MG63 (cell line): ENCODE data around the gene SAMMSON. TPM values are rescaled to one million over a fixed set of nuclear protein-coding genes. Genes with fewer than 3 reads are reported as not detected.

Experiments used
- DNase-seq: peaks from one replicate; pipeline ENCODE4 v3.0.0-alpha.2; 2020
- H3K27me3 ChIP-seq: fragments of 250-450 bp; sonication (Bioruptor Pico); 2 replicates; pipeline ENCODE4 v1.5.1; 2020; ENCODE audit warnings: mild to moderate bottlenecking, moderate library complexity
- H3K36me3 ChIP-seq: fragments of 250-450 bp; sonication (Bioruptor Pico); 2 replicates; pipeline ENCODE4 v1.5.1; 2020; ENCODE audit warnings: mild to moderate bottlenecking, moderate library complexity
- H3K4me3 ChIP-seq: fragments of 250-450 bp; sonication (Bioruptor Pico); 2 replicates; pipeline ENCODE4 v1.5.1; 2020; ENCODE audit warnings: mild to moderate bottlenecking, moderate library complexity
- H3K9me3 ChIP-seq: fragments of 250-450 bp; sonication (Bioruptor Pico); 2 replicates; pipeline ENCODE4 v1.5.1; 2020; ENCODE audit warnings: mild to moderate bottlenecking, moderate library complexity
- total RNA-seq: library from RNA; depleted of rRNA; stranded (reverse); fragments of >200 nt; shearing (Covaris generic); gene quantifications from 2 replicates; pipeline ENCODE4 v1.2.3, GENCODE V29; 2014; ENCODE audit warnings: low replicate concordance

The SAMMSON gene
- total RNA-seq, 1 experiment from 2014 or later, result not detected

DNA sequence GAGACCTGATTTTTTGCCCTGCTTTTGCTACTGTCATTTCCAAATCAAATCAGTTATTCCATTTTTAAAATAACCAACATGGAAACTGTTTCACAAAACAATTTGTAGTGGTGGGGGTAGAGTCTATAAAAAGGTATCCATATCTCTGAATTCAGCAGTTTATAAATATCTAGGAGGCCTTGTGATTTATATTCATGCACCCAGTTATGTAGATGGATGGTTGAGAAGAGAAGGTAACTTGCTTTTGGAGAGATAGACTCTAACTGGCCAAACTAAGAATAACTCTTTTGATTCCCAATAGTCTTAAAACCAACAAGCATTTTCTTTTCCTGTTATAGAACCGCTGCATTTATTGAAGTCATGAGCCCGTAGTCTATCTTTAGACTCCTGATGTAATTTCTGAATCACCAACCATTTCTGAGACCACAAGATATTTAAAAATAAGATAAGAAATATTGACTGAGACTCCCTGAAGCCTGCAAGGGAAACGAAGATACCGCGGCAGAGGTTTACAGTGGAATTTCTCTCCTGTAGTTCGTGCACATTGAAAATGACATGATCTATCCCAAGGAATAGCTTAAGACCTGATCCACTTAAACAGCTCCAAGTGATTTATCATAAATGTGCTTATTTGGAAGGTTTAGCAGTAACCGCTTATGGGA is 68.5 kb downstream of the SAMMSON start:
- Histone ChIP-seq H3K4me3 (no peak overlapping the region), H3K9me3 (no peaks in the 10 kb centered on the region), H3K36me3 (no peaks in the 10 kb centered on the region), H3K27me3 (no peaks in the 10 kb centered on the region)
- no peak for DNase-seq

- no peak overlapping the region for H3K4me3 ChIP-seq
- no peaks in the 10 kb centered on the region for H3K27me3 ChIP-seq
- H3K9me3 ChIP-seq, result no peaks in the 10 kb centered on the region
- no peak for DNase-seq
- H3K36me3 ChIP-seq, result no peaks in the 10 kb centered on the region
These were observed 70.0 kb downstream of the SAMMSON start for GRCh38 chr3:70069557-70069956.

GRCh38 chr3:70071138-70071537 is 71.6 kb downstream of the SAMMSON start:
- Histone ChIP-seq H3K27me3 (no peaks in the 10 kb centered on the region), H3K9me3 (no peaks in the 10 kb centered on the region), H3K4me3 (no peak overlapping the region), H3K36me3 (no peaks in the 10 kb centered on the region)
- no peak for DNase-seq

DNA sequence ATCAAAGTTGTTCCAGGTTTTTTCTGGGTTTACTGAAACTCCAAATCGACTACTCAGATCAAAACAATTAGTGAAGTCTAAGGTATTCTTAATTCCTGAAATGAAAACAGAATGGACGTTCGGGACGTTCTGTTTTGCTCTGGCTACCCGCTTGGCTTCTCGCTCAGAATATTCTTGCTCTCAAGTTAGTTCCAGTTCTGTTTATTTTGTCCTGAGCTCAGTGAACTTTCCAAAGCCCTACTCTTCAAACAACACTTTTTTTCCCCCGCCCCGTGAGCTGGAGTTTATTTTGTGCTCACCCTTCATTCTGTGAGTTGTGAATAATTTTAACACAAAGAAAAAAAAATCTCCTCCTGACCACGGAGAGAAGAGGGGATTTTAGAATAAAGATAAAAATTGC is 72.6 kb downstream of the SAMMSON start:
- no peaks in the 10 kb centered on the region for H3K9me3 ChIP-seq
- no peak overlapping the region for H3K4me3 ChIP-seq
- no peak for DNase-seq
- H3K36me3 ChIP-seq, result no peaks in the 10 kb centered on the region
- H3K27me3 ChIP-seq, result no peaks in the 10 kb centered on the region

GRCh38 chr3:70072754-70073153 is 73.2 kb downstream of the SAMMSON start:
- Histone ChIP-seq H3K9me3 (no peaks in the 10 kb centered on the region), H3K36me3 (no peaks in the 10 kb centered on the region), H3K4me3 (no peak overlapping the region), H3K27me3 (no peaks in the 10 kb centered on the region)
- DNase-seq, result no peak

DNA sequence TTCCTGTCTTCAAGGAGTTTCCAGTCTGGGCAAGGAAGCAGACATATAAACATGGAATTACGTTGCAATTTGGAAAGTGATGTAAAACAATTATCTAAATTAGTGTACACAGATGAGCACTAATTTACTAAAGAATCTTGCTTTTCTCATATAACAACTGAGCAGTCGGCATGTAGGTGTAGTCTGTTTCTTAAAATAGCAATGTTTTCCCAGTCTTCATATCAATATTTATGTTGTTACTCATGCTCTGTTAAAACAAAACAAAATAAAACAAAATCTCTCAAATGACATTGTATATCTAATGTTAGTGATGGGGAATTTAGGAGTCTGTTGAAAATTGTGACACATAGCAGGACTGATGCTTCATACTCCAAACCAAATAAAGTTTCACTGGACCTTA is 75.6 kb downstream of the SAMMSON start:
- no peaks in the 10 kb centered on the region for H3K27me3 ChIP-seq
- DNase-seq, result no peak
- H3K4me3 ChIP-seq, result no peak overlapping the region
- no peaks in the 10 kb centered on the region for H3K36me3 ChIP-seq
- H3K9me3 ChIP-seq, result no peaks in the 10 kb centered on the region

GRCh38 chr3:70076396-70076795 is 76.9 kb downstream of the SAMMSON start:
- H3K4me3 ChIP-seq, result no peak overlapping the region
- no peaks in the 10 kb centered on the region for H3K36me3 ChIP-seq
- no peaks in the 10 kb centered on the region for H3K9me3 ChIP-seq
- no peak for DNase-seq
- H3K27me3 ChIP-seq, result no peaks in the 10 kb centered on the region

DNA sequence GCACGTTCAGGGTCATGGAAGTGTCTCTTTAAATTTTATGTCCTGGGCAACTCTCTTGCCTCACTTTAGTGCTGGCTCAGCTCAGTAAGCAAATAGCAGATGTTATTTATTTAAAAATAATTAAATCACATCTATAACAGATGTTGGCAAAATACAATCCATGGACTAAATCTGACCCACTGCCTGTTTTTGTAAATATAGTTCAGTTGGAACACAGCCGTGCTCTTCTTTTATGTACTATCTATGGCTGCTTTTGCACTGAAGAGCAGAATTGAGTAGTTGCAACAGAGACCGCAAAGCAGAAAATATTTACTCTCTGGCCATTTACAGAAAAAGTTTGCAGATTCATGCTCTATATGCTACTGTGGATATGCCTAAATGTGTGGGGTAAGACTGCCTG is 79.2 kb downstream of the SAMMSON start:
- no peak for DNase-seq
- Histone ChIP-seq H3K36me3 (no peaks in the 10 kb centered on the region), H3K27me3 (no peaks in the 10 kb centered on the region), H3K9me3 (no peaks in the 10 kb centered on the region), H3K4me3 (no peak overlapping the region)

DNA sequence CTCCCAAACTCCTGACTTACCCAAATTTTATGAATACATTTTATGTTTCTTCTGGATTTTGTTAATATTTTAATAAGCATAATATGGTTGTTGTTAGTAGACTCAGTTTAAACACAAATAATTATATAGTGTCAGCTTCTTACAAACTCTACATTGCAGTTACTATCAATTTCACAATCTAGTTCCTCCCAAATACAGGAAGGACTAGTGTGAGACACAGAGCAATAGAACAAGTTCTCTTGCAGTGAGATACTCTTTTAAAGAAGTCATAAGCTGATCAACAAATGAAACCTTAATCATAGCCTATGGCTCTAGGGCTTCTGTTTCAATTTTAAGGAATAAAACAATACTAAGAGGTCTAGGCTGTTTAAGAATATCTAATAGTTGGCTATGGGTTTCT is 86.1 kb downstream of the SAMMSON start:
- DNase-seq, result no peak
- Histone ChIP-seq H3K4me3 (no peak overlapping the region), H3K36me3 (no peaks in the 10 kb centered on the region), H3K27me3 (no peaks in the 10 kb centered on the region), H3K9me3 (no peaks in the 10 kb centered on the region)

GRCh38 chr3:70086336-70086735 is 86.8 kb downstream of the SAMMSON start:
- Histone ChIP-seq H3K36me3 (no peaks in the 10 kb centered on the region), H3K4me3 (no peak overlapping the region), H3K9me3 (no peaks in the 10 kb centered on the region), H3K27me3 (no peaks in the 10 kb centered on the region)
- DNase-seq, result no peak

DNA sequence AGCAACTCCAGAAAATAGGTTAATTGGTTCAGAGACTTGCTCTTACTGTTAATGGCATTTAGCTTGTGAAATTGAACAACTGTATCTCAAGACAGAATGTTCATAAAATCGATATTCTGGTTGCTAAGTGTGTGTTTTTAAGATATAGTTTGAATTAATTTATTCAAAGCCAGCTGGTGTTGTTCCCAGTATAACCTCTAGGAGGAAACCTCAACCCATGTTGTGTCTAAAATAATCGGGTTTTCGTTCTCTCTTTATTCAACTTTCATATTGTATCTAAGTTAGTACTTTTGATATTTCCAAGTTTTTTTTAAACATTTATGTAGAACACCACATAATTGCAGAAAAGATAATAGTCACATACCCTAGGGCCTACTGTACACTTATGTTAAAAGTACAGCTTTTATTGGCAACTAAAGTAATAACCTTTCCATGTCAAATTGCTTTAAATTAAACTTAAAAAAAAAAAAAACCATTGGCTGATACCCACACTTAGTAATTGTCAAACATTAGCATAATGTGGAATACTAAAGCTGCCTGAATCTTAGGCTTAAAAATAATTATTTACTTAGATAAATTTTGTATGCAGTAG is 90.9 kb downstream of the SAMMSON start:
- Histone ChIP-seq H3K4me3 (no peak overlapping the region), H3K9me3 (no peaks in the 10 kb centered on the region), H3K36me3 (no peaks in the 10 kb centered on the region), H3K27me3 (no peaks in the 10 kb centered on the region)
- DNase-seq, result no peak

GRCh38 chr3:70094197-70094596 is 94.7 kb downstream of the SAMMSON start:
- no peak for DNase-seq
- H3K4me3 ChIP-seq, result no peak overlapping the region
- no peaks in the 10 kb centered on the region for H3K36me3 ChIP-seq
- no peaks in the 10 kb centered on the region for H3K9me3 ChIP-seq
- no peaks in the 10 kb centered on the region for H3K27me3 ChIP-seq

GRCh38 chr3:70095260-70095659 is 95.7 kb downstream of the SAMMSON start:
- no peak for DNase-seq
- Histone ChIP-seq H3K27me3 (no peaks in the 10 kb centered on the region), H3K36me3 (no peaks in the 10 kb centered on the region), H3K9me3 (no peaks in the 10 kb centered on the region), H3K4me3 (no peak overlapping the region)

- DNase-seq, result no peak
- no peaks in the 10 kb centered on the region for H3K27me3 ChIP-seq
- H3K4me3 ChIP-seq, result no peak overlapping the region
- no peaks in the 10 kb centered on the region for H3K36me3 ChIP-seq
- H3K9me3 ChIP-seq, result no peaks in the 10 kb centered on the region
These were observed 97.0 kb downstream of the SAMMSON start for GRCh38 chr3:70096376-70097066.

GRCh38 chr3:70097084-70097483 is 97.6 kb downstream of the SAMMSON start:
- no peaks in the 10 kb centered on the region for H3K27me3 ChIP-seq
- DNase-seq, result no peak
- H3K4me3 ChIP-seq, result no peak overlapping the region
- no peaks in the 10 kb centered on the region for H3K9me3 ChIP-seq
- H3K36me3 ChIP-seq, result no peaks in the 10 kb centered on the region

DNA sequence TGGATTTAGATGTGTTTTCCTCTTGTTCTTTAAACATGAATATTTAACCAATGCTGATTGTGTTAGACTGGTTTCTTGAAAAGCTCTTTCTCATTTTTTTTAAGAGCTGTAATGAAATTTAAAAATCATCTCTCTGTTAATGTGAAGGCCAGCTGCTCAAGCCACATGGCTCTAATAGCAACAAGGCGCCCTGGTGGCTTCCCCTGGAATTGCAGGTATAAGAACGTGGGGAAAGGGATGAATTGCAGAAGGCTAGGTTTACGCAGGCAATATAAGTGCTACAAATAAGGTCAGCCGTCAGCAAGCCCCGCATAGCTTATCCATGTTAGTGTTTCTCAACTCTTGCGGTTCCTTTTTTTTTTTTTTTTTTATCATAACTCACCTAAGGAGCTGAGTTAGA is 108.5 kb downstream of the SAMMSON start:
- no peaks in the 10 kb centered on the region for H3K36me3 ChIP-seq
- no peak for DNase-seq
- no peak overlapping the region for H3K4me3 ChIP-seq
- H3K9me3 ChIP-seq, result no peaks in the 10 kb centered on the region; the same call in 1 of the 2 replicates
- H3K27me3 ChIP-seq, result no peaks in the 10 kb centered on the region

DNA sequence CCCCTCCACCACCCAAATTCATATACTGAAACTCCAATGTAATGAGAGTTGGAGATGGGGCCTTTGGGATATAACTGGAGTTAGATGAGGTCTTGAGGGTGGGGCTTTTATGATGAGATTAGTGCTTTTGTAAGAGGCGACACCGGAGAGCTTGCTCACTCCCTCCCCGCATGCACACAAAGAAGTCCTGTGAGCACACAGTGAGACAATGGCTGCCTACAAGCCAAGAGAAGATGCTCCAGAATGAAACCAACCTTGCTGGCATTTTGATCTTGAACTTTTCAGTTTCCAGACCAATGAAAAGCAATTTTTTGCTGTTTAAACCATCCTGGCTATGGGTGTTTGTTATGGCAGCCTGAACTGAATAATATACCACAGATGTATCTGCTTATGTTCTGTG is 109.0 kb downstream of the SAMMSON start:
- H3K4me3 ChIP-seq, result no peak overlapping the region
- no peaks in the 10 kb centered on the region for H3K36me3 ChIP-seq
- DNase-seq, result no peak
- no peaks in the 10 kb centered on the region for H3K27me3 ChIP-seq
- H3K9me3 ChIP-seq, result no peaks in the 10 kb centered on the region; the same call in 1 of the 2 replicates

DNA sequence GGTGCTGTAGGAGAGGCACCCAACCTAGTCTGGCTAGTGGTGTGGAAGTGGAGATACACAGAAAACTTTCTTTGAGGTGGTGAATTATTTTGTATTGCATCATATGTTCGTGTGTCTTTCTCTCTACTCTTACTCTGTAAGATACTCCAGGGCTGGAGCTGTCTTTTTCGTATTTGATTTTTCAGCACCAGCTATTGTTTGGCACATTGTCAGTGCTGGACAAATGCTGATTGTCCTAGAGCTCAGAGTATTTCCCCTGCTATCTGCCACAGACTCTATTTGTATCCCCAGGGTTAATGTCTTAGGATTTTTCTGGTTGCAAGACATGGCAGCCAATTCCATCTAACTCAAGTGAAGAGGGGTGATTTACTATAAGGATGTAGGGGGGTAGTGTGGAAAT is 110.5 kb downstream of the SAMMSON start:
- H3K4me3 ChIP-seq, result no peak overlapping the region
- no peaks in the 10 kb centered on the region; the same call in 1 of the 2 replicates for H3K9me3 ChIP-seq
- no peaks in the 10 kb centered on the region for H3K27me3 ChIP-seq
- H3K36me3 ChIP-seq, result no peaks in the 10 kb centered on the region
- no peak for DNase-seq
